ENCODE results near the gene ULBP1. TPM values are rescaled to one million over a fixed set of nuclear protein-coding genes. Genes with fewer than 3 reads are reported as not detected.
"Not testable (repeated sequence)": the region's sequence is repeated elsewhere in the genome, so short reads cannot be mapped to it uniquely, and the experiment has no call there.

The ULBP1 gene
- polyA plus RNA-seq, 4 donors, result 0.99 to 1.8 (median 1.6) TPM

GRCh38 chr6:149968909-149969308 is 5.2 kb downstream of the ULBP1 start:
- DNase-seq (ENCODE audit: low read depth in 4 of 4, low spot score in 2 of 4), result not testable (repeated sequence)

DNA sequence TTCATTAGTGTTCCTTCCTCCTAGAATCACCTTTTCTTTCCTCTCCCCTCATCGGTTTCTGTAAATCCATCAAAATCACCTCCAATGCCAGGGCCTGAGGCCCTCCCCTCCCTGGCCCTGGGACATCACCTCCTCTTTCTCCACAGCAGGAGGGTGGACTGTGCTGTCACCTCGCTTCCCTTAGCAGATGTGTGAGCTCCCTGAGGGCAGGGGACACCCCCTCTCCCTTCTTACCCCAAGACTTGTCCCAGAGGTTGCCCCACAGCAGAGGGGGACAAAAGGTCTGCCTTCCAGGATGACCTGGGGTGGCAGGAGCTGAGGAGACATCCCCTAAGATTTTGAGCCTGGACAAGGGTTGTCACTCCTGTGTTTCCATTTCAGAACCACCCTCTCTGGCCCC is 5.9 kb downstream of the ULBP1 start:
- DNase-seq (ENCODE audit: low read depth in 4 of 4, low spot score in 2 of 4), result no peak

DNA sequence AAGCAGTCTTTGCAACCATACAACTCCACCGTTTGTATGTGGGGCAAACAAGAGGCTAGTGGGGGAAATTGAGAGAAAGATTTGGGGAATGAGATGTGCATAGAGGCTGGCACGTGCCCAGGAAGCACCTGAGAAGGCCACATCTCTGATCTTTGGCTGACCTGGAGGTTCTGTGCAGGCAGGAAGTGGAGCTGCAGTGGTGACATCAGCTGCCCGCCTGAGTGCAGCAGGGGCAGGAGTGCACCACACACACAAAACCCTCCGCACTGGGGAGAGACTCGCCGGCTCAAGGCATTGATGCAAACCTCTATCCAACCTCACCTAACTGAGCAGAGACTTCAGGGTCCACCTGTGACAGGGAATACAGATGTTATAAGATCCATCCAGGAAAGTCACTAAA is 10.7 kb downstream of the ULBP1 start:
- DNase-seq (ENCODE audit: low read depth in 4 of 4, low spot score in 2 of 4), result not testable (repeated sequence)

GRCh38 chr6:149974825-149975224 is 11.1 kb downstream of the ULBP1 start:
- no peak for DNase-seq (ENCODE audit: low read depth in 4 of 4, low spot score in 2 of 4)

DNA sequence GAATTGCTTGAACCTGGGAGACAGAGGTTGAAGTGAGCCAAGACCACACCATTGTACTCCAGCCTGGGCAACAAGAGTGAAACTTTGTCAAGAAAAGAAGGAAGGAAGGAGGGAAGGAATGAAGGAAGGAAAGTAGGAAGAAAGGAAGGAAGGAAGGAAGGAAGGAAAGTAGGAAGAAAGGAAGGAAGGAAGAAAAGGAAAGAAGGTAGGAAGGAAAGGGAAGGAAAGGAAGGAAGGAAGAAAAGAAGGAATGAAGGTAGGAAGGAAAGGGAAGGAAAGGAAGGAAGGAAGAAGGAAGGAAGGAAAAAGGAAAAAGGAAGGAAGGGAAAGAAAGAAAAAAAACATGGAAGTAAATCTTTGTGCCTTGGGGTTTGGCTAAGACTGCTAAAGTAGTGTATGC is 11.7 kb downstream of the ULBP1 start:
- no peak for DNase-seq (ENCODE audit: low read depth in 4 of 4, low spot score in 2 of 4)

GRCh38 chr6:149977221-149977620 is 13.5 kb downstream of the ULBP1 start:
- no peak for DNase-seq (ENCODE audit: low read depth in 4 of 4, low spot score in 2 of 4)

DNA sequence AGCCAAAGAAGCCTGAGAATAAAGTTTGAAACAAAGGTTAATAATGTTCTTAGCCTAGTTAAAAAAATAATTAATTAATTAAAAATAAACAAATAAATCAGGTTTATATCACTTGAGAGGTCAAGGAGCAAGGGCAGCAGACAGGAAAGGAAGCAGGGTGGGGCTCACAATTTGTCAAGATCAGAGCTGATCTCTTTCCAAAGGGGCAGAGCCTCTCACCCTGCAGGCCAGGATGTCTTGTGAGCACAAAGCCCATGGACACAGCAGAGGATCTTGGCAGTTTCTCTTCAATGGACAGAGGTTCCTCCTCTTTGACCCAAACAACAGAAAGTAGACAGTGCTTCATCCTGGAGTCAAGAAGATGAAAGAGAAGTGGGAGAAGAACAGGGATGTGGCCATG is 14.9 kb downstream of the ULBP1 start:
- DNase-seq (ENCODE audit: low read depth in 4 of 4, low spot score in 2 of 4), result no peak

DNA sequence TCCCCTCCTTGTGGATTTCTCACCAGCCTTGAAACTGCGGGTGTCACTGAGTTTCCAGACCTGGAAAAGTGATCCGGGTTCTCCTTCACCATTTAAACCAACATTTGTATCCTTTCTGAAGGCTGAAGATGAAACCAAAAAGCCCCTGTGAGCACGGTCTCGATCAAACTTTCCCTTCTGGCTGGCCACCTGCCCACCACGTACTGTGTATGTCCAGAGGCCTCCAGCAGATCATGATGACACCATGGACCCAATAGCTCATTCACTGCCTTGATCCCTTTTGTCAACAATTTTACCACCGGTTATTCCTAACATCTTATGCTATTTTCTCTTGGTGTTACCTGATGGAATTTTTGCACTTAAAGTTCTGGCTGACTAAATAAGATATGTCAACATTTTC is 15.6 kb downstream of the ULBP1 start:
- DNase-seq (ENCODE audit: low read depth in 4 of 4, low spot score in 2 of 4), result no peak

DNA sequence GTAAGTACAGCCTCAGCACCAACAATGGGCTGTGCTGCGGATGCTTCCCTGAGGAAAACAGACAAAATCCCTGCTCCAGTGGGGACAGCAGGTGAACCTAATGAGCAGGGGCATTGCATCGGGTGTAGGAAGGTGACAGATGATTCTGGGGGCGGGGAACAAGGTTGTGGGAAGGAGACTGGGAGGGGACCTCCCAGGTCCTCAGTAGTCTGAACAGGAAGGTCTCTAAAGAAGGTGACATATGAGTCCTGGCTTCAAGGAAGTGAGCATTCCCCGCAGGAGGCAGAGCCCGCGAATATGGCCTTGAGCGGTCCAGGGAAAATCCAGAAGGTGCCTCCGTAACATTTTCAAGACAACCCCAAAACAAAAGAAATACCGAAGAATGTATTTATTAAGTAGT is 19.4 kb downstream of the ULBP1 start:
- no peak for DNase-seq (ENCODE audit: low read depth in 4 of 4, low spot score in 2 of 4)

DNA sequence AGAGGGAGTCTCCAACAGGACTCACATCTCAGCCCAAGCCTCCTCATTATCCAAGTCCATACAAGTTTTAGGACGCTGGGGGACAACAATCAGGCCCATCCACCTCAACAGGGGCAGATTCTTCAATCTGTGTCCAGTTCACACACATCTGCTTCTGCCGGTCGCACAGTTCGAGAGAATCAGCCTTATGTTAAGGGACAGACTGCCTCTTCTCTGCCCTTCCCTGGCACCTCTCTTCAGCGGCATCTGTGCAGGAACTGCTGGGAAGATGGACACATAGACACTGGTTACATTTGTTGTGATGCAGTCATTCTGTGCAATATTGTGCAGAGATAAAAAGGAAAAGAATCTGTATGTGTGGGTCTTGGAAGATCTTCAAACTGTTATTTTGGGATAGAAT is 21.0 kb downstream of the ULBP1 start:
- DNase-seq (ENCODE audit: low read depth in 4 of 4, low spot score in 2 of 4), result no peak

GRCh38 chr6:149985481-149985937 is 21.8 kb downstream of the ULBP1 start:
- DNase-seq (ENCODE audit: low read depth in 4 of 4, low spot score in 2 of 4), result no peak

GRCh38 chr6:149987602-149988107 is 23.9 kb downstream of the ULBP1 start:
- no peak for DNase-seq (ENCODE audit: low read depth in 4 of 4, low spot score in 2 of 4)

GRCh38 chr6:149988550-149989346 is 25.0 kb downstream of the ULBP1 start:
- DNase-seq (ENCODE audit: low read depth in 4 of 4, low spot score in 2 of 4), result no peak

- DNase-seq (ENCODE audit: low read depth in 4 of 4, low spot score in 2 of 4), result no peak
Observed at GRCh38 chr6:149990212-149990660, 26.5 kb downstream of the ULBP1 start.

GRCh38 chr6:149990661-149991471 is 27.1 kb downstream of the ULBP1 start:
- no peak for DNase-seq (ENCODE audit: low read depth in 4 of 4, low spot score in 2 of 4)

DNA sequence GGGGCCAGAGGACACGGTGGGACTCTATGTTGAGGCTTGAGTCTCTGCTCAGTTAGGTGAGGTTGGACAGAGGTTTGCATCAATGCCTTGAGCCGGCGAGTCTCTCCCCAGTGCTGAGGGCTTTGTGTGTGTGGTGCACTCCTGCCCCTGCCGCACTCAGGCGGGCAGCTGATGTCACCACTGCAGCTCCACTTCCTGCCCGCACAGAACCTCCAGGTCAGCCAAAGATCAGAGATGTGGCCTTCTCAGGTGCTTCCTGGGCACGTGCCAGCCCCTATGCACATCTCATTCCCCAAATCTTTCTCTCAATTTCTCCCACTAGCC is 27.7 kb downstream of the ULBP1 start:
- DNase-seq (ENCODE audit: low read depth in 4 of 4, low spot score in 2 of 4), result not testable (repeated sequence)

- no peak for DNase-seq (ENCODE audit: low read depth in 4 of 4, low spot score in 2 of 4)
Observed at GRCh38 chr6:149991838-149992237, 28.1 kb downstream of the ULBP1 start.

GRCh38 chr6:149995235-149995750 is 31.6 kb downstream of the ULBP1 start:
- no peak for DNase-seq (ENCODE audit: low read depth in 4 of 4, low spot score in 2 of 4)

GRCh38 chr6:149995971-149996370 is 32.2 kb downstream of the ULBP1 start:
- no peak for DNase-seq (ENCODE audit: low read depth in 4 of 4, low spot score in 2 of 4)

GRCh38 chr6:149999636-150000035 is 35.9 kb downstream of the ULBP1 start:
- no peak for DNase-seq (ENCODE audit: low read depth in 4 of 4, low spot score in 2 of 4)

GRCh38 chr6:150001295-150002008 is 37.7 kb downstream of the ULBP1 start:
- no peak for DNase-seq (ENCODE audit: low read depth in 4 of 4, low spot score in 2 of 4)
